Esophagus muscularis mucosa (tissue), 4 donors: ENCODE data around the gene MSI2. TPM values are rescaled to one million over a fixed set of nuclear protein-coding genes. Genes with fewer than 3 reads are reported as not detected.

ENCODE experiments used
- DNase-seq: peaks from one replicate; pipeline ENCODE4 v3.0.0-alpha.2; 2017; ENCODE audit errors: extremely low spot score
- H3K27ac ChIP-seq, 4 donors: fragments of 200-600 bp; sonication (generic); replicated peaks in 1 of 4; 1 replicate in 3 of 4; 2 replicates in 1 of 4; pipeline ENCODE4 v1.5.1; 2016 to 2019; ENCODE audit warnings: mild to moderate bottlenecking in 1 of 4
- H3K27me3 ChIP-seq, 4 donors: fragments of 200-600 bp; sonication (generic); one replicate each; pipeline versions ENCODE4 v1.5.1 to v1.6.0; 2016 to 2019
- H3K36me3 ChIP-seq, 4 donors: fragments of 200-600 bp; sonication (generic); one replicate each; pipeline ENCODE4 v1.5.1; 2016 to 2019
- H3K4me1 ChIP-seq, 4 donors: fragments of 200-600 bp; sonication (generic); one replicate each; pipeline ENCODE4 v1.5.1; 2016 to 2019
- H3K4me3 ChIP-seq, 4 donors: fragments of 200-600 bp; sonication (generic); 1 replicate in 2 of 4; 2 replicates in 2 of 4; pipeline ENCODE4 v1.5.1; 2016 to 2019; ENCODE audit warnings: mild to moderate bottlenecking in 4 of 4, moderate library complexity in 1 of 4
- H3K9me3 ChIP-seq, 4 donors: fragments of 200-600 bp; sonication (generic); 1 replicate in 3 of 4; 2 replicates in 1 of 4; pipeline ENCODE4 v1.5.1; 2016 to 2019
- EP300 ChIP-seq: sonication (generic); formaldehyde crosslinking; IDR thresholded peaks from one replicate; pipeline ENCODE4 v1.6.1; 2017; ENCODE audit warnings: antibody characterized with exemption
- POLR2A ChIP-seq: fragments of 450-650 bp; IDR thresholded peaks from one replicate; pipeline ENCODE4 v1.6.1; 2017; ENCODE audit warnings: antibody characterized with exemption, moderate library complexity, mild to moderate bottlenecking, low read depth
- POLR2AphosphoS5 ChIP-seq, 2 donors: sonication (generic); formaldehyde crosslinking; IDR thresholded peaks; one replicate each; pipeline ENCODE4 v1.6.1; 2017; ENCODE audit warnings: antibody characterized with exemption in 2 of 2
- WGBS: methylation state at CpG from one replicate; pipeline ENCODE4 v1.1.5; 2018; 5-methylcytosine and 5-hydroxymethylcytosine counted together
- intact Hi-C: fragments of 100-400 bp; cut with DNase I; formaldehyde crosslinking; loops from one replicate; pipeline ENCODE4 v1.15.1; 2023
- total RNA-seq, 4 donors: library from RNA; depleted of rRNA; stranded (reverse); fragments of >200 nt; gene quantifications; one replicate each; pipeline versions ENCODE4 v1.1.0 to v1.2.1, GENCODE V29; 2016
- TF ChIP-seq, protein P1 (sequence below), 3 experiments: fragments of 200-600 bp in 2 of 3; fragments of 450-650 bp in 1 of 3; sonication (generic) in 2 of 3; IDR thresholded peaks; one replicate each; pipeline ENCODE4 v1.5.1; 2017 to 2019; ENCODE audit warnings: antibody characterized with exemption in 3 of 3, mild to moderate bottlenecking in 2 of 3, moderate library complexity in 1 of 3

MSI2 gene
- total RNA-seq, 4 donors from 2014 or later = 28.8 to 39.0 (median 29.6) TPM

DNA sequence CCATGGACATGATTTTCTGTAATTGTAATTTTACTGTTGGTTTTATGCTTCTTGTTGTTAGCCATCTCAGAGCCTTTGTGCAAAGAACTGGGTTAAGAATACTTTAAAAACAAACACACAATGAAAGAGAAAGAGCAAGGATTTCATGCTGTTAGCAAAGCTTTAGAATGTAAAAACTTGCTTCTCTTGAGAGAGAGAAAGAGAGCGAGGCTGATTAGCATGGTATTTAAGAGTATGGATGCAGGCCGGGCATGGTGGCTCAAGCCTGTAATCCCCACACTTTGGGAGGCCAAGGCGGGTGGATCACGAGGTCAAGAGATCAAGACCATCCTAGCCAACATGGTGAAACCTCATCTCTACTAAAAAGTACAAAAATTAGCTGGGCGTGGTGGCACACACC is 76.2 kb downstream of the MSI2 start:
- no peaks in the 10 kb centered on the region for H3K9me3 ChIP-seq
- no peak for DNase-seq
- H3K27me3 ChIP-seq = no peaks in the 10 kb centered on the region
- peaks cover 16 to 26% (median 21%) of the 10 kb centered on the region in 4 donors for H3K4me1 ChIP-seq
- H3K4me3 ChIP-seq = no peak overlapping the region
- H3K36me3 ChIP-seq = no peaks in the 10 kb centered on the region
- no peak overlapping the region for H3K27ac ChIP-seq
- WGBS = 94% methylated on average over 5 of the region's 5 CpGs
- intact Hi-C loops = no loop called here
- no peak for TF ChIP-seq POLR2A
- TF ChIP-seq POLR2AphosphoS5 (IDR thresholded peaks at IDR 0.05) = no peak
- TF ChIP-seq, protein P1, sequence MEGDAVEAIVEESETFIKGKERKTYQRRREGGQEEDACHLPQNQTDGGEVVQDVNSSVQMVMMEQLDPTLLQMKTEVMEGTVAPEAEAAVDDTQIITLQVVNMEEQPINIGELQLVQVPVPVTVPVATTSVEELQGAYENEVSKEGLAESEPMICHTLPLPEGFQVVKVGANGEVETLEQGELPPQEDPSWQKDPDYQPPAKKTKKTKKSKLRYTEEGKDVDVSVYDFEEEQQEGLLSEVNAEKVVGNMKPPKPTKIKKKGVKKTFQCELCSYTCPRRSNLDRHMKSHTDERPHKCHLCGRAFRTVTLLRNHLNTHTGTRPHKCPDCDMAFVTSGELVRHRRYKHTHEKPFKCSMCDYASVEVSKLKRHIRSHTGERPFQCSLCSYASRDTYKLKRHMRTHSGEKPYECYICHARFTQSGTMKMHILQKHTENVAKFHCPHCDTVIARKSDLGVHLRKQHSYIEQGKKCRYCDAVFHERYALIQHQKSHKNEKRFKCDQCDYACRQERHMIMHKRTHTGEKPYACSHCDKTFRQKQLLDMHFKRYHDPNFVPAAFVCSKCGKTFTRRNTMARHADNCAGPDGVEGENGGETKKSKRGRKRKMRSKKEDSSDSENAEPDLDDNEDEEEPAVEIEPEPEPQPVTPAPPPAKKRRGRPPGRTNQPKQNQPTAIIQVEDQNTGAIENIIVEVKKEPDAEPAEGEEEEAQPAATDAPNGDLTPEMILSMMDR (IDR thresholded peaks at IDR 0.05) = no peak
- TF ChIP-seq EP300 = no peak

- H3K27ac ChIP-seq = no peak overlapping the region
Observed at GRCh38 chr17:57335195-57335792, 79.0 kb downstream of the MSI2 start.

DNA sequence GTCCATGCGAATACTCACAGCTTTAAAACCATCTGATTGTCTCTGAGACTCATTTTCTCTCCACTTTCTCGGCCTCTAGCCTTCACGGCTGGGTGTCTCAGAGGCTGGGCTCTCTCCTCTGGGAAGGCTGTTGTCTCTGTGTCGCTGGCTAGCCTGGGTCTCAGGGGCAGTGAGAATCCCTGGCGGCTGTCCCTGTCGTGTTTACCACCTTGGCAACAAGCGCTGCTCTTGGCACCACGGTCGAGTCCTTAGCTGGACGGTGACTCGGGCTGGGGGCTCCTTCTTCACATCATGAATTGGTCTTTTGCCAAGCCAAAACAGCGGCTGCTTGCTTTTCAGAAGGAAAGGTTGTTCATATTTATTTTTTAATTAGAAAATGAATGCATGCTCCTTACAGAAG is 81.1 kb downstream of the MSI2 start:
- no peaks in the 10 kb centered on the region for H3K9me3 ChIP-seq
- H3K27me3 ChIP-seq = no peaks in the 10 kb centered on the region
- TF ChIP-seq, protein P1 (IDR thresholded peaks at IDR 0.05) = no peak
- TF ChIP-seq POLR2AphosphoS5 (IDR thresholded peaks at IDR 0.05) = no peak
- no peak for TF ChIP-seq POLR2A
- TF ChIP-seq EP300 = no peak
- H3K4me3 ChIP-seq = no peak overlapping the region
- no peak for DNase-seq
- intact Hi-C loops = no loop called here
- H3K36me3 ChIP-seq = no peaks in the 10 kb centered on the region
- H3K27ac ChIP-seq = no peak overlapping the region
- H3K4me1 ChIP-seq = peaks cover 0 to 14% (median 11%) of the 10 kb centered on the region in 4 donors
- 85% methylated on average over 12 of the region's 12 CpGs for WGBS

More at GRCh38 chr17:57335195-57335792, 79.0 kb downstream of the MSI2 start:
- intact Hi-C loops = no loop called here
- Histone ChIP-seq H3K36me3 (no peaks in the 10 kb centered on the region), H3K27me3 (no peaks in the 10 kb centered on the region), H3K9me3 (no peaks in the 10 kb centered on the region), H3K4me3 (no peak overlapping the region), H3K4me1 (peaks cover 2 to 9% (median 4%) of the 10 kb centered on the region in 4 donors)
- TF ChIP-seq EP300 = no peak
- no peak for TF ChIP-seq POLR2AphosphoS5 (IDR thresholded peaks at IDR 0.05)
- TF ChIP-seq, protein P1 (IDR thresholded peaks at IDR 0.05) = no peak
- no peak for TF ChIP-seq POLR2A
- DNase-seq = no peak
- 93% methylated on average over 7 of the region's 7 CpGs for WGBS

- TF ChIP-seq EP300 (no peak), POLR2AphosphoS5 (IDR thresholded peaks at IDR 0.05) (no peak), POLR2A (no peak)
- TF ChIP-seq, protein P1 (IDR thresholded peaks at IDR 0.05) = no peak
- WGBS = 90% methylated on average over 13 of the region's 13 CpGs
- Histone ChIP-seq H3K4me3 (no peak overlapping the region), H3K36me3 (no peaks in the 10 kb centered on the region), H3K9me3 (no peaks in the 10 kb centered on the region), H3K4me1 (peaks cover 4 to 19% (median 12%) of the 10 kb centered on the region in 4 donors), H3K27ac (no peak overlapping the region), H3K27me3 (no peaks in the 10 kb centered on the region)
- DNase-seq = no peak
- intact Hi-C loops = no loop called here
Observed at GRCh38 chr17:57338257-57338914, 82.1 kb downstream of the MSI2 start.
